GM12892 (cell line): ENCODE results near the gene C16orf89.
"Not testable (repeated sequence)": the region's sequence is repeated elsewhere in the genome, so short reads cannot be mapped to it uniquely, and the experiment has no call there.

Experiments
- POLR2A ChIP-seq: IDR thresholded peaks from 2 replicates; pipeline ENCODE4 v1.6.1; 2011; ENCODE audit warnings: low read depth, low read length, control low read depth
- POLR2AphosphoS5 ChIP-seq: IDR thresholded peaks from 2 replicates; pipeline ENCODE4 v1.6.1; 2011; ENCODE audit warnings: low read depth, low read length, control low read depth
- TAF1 ChIP-seq: IDR thresholded peaks from 2 replicates; pipeline ENCODE4 v1.6.1; 2011; ENCODE audit warnings: low read depth, mild to moderate bottlenecking, control low read depth, low read length, borderline replicate concordance

DNA sequence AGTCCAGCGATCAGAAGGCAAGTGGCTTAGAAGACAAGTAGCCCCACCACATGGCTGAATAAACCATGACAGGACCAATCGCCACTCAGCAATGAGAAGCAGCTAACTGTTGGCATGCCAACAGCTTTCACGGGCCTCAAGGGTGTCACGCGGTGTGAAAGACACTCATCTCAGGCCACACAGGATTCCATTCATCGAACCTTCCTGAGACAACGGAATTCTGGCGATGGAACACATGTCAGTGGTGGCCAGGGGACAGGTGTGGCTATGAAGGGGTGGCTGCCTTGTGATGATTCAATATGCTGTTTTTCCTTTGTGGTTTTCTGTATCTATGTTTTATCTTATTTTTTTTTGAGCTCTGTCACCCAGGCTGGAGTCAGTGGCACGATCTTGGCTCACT lies 24.8 kb upstream of the C16orf89 start:
- not testable (repeated sequence) for TF ChIP-seq POLR2AphosphoS5, TAF1, POLR2A
